AG08395 (cell line): Measurements from ENCODE around the gene RBP3.

Source experiments
- DNase-seq: peaks from one replicate; pipeline ENCODE4 v3.0.0; 2012; ENCODE audit warnings: mixed read lengths, low spot score

RBP3 gene

GRCh38 chr10:47358457-47358856 is 10.3 kb downstream of the RBP3 start:
- no peak for DNase-seq

- no peak for DNase-seq
Measured at GRCh38 chr10:47359101-47359500, 10.9 kb downstream of the RBP3 start.

GRCh38 chr10:47359626-47360418 is 11.7 kb downstream of the RBP3 start:
- DNase-seq, result no peak

DNA sequence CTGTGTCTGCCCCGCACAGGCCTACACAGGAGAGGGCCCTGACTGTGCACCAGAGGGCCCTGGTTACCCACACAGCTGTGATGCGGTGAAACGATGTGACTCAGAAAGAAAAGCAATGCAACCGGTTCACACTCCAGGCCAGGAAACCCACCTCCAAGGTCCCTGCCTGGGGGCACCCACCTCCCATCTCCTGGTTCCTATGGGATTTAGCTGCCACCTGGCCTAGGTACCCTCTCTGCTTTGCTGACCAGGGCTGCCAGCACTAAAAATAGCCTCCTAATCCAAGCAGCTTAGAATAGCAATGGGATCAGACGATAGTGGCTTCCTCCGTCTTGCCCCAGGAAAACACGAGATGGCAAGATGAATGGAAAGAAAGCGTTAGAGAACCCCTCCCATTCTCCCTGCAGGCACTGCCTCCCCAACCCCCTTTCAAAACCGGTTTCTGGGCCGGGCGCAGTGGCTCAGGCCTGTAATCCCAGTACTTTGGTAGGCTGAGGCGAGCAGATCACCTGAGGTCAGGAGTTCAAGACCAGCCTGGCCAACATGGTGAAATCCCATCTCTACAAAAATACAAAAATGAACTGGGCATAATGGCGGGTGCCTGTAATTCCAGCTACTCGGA is 12.4 kb downstream of the RBP3 start:
- DNase-seq, result no peak

DNA sequence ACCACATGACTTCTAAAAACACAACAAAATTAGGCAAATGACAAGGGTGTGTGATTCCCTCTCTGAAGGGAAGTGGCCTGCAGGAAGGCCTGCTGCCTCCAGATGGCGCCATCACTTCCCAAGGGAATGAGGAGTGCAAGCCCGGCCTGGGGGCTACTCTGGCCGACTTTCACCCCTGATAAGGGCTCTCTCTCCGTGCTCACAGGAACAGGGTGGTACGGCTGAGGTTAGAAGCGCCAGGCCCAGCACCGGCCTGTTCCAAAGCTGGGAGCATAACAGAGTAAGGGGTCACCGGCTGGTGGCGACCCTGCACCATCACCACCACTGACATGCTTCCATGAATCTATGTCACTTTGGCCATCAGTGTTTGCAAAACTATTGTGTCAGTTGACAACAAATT is 13.1 kb downstream of the RBP3 start:
- DNase-seq, result peak; percentile 52

GRCh38 chr10:47362199-47362598 is 14.0 kb downstream of the RBP3 start:
- DNase-seq, result no peak

DNA sequence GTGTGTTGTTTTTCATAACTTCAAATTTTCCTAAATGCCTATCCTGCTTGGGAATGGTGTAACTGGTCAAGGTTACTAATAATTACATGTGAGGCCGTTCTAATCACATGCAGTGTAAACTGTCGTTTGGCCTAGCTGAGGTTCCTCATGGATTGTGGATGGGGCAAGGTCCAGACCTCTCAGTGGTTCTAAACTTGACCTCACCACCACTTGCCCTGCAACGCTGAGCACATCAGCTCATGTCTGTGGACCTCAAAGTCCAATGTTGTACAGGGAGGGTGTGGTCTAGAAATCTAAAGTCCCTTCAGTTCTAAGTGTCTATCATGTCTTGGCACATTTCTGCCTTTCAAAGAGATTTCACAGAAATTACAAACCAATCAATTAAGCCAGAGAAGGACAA is 15.6 kb downstream of the RBP3 start:
- DNase-seq, result no peak

DNA sequence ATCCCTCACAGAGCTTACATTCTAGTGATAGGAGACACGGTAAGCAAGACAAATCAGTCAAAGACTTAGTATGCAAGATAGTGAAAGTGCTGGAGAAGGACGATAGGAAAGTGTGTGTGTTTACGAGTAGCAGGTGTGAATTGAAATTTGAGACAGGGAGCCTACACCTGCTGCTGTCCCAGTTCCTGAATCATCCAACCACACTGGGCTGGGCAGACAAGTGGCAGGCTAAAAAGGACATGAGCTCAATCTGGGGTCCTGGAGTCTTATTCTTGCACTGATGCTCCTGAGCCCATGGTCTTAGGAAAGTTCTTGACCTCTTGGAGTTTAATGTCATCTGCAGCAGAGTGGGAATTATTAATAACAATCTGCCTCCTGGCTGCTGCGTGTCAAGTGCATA is 16.2 kb downstream of the RBP3 start:
- no peak for DNase-seq

DNA sequence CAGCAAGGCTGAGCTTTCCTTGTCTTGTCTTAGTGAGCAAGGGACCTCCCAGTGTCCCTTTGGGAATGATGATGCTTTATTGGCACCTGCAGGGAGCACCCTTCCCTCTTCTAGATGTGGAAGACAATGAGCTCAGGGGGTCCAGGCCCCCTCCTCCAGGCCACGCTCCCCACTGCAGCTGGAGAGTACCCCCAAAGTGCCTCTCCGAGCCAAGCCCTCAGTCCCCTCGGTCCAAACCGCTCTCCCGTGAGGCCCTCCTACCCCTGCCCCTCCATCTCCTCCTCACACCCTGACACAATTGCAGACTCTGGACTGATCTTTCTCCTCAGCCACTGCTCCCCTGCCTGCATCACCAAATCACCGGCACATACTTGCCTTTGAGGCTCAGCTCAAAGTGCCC is 16.7 kb downstream of the RBP3 start:
- no peak for DNase-seq

GRCh38 chr10:47365431-47366180 is 17.4 kb downstream of the RBP3 start:
- no peak for DNase-seq

DNA sequence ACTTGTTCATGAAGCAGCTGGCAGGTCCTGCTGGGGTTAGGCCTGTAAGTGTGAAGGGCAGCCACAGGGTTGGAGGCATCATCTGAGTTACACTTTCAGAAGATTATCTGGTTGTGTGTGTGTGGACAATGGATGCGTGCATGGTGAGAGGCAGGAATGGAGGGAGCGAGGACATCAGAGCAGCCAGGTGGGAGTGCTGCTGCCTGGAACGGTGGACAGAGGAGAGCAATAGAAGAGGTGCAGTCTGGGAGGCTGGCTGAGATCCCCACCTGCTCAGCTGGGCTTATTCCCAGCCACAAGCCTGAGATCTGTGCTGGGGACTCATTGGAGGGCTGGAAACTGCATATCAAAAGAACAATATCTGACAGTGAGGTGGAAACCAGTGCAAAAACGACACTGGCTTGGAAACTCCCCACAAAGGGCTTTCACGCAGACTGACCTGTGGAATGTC is 18.0 kb downstream of the RBP3 start:
- no peak for DNase-seq

GRCh38 chr10:47366731-47367460 is 18.7 kb downstream of the RBP3 start:
- DNase-seq, result no peak

- DNase-seq, result no peak
Measured at GRCh38 chr10:47367646-47368045, 19.5 kb downstream of the RBP3 start.

DNA sequence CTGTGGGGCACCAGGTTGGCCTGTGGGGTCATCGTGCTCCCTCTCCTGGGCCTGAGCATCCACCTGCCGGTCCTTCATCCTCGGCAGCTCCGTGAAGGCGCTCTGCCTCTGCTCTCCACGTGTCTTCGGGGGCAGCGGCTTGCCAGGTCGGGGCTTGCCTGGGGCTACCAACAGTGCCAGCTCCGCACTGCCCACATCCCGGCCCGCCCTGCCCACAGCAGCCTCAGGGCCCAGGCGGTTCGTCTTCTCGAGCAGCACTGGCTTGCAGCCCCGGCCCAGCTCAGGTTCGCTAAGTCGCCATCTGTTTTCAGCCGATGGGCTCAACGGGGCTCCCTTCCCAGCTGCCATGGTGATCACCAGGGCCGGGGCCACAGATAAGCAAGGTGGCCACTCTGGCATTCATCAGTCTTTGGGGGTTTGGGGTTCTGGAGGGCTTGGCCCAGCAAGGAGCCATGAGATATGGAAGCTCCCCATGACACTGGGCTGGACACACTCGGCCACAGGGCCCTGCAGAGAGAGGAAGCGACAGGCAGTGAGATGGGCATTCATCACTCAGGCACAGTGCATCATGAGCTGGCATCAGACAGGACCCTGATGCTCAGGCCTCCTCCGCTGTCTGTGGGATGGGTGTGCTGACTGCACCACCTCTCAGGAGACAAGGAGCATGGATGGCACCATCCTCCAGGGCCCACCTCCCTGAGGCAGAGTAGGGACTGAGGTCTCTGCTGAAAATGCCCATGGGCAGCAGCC is 20.4 kb downstream of the RBP3 start:
- DNase-seq, result no peak

- no peak for DNase-seq
Measured at GRCh38 chr10:47369251-47369894, 21.2 kb downstream of the RBP3 start.

GRCh38 chr10:47370015-47370767 is 22.0 kb downstream of the RBP3 start:
- DNase-seq, result no peak

GRCh38 chr10:47370878-47371277 is 22.7 kb downstream of the RBP3 start:
- no peak for DNase-seq

- DNase-seq, result no peak
Measured at GRCh38 chr10:47371629-47372485, 23.7 kb downstream of the RBP3 start.

GRCh38 chr10:47372726-47373125 is 24.6 kb downstream of the RBP3 start:
- no peak for DNase-seq
